C4-2B (cell line): ENCODE measurements around the gene ORC6.

Experiments used
- CTCF ChIP-seq: fragments of 450-650 bp; conservative IDR thresholded peaks from 2 replicates; pipeline ENCODE4 v1.5.1; 2017; ENCODE audit warnings: mild to moderate bottlenecking
- ZFX ChIP-seq: fragments of 450-650 bp; IDR thresholded peaks from 2 replicates; pipeline ENCODE4 v1.6.1; 2017

- no peak for TF ChIP-seq CTCF
- TF ChIP-seq ZFX: no peak
Observed at GRCh38 chr16:46727184-46727583, 37.7 kb downstream of the ORC6 start.
